Endothelial cell of umbilical vein (primary cell): ENCODE results near the gene CDT1. TPM values are rescaled to one million over a fixed set of nuclear protein-coding genes. Genes with fewer than 3 reads are reported as not detected.

Source experiments
- BruUV-seq: library from RNA; stranded (reverse); fragments of 400-500 nt; replicated peaks from 2 replicates; lab custom pipeline; 2021; lab: Mats Ljungman, UMichigan
- CTCF ChIA-PET: fragments of 300-600, 350-600 bp; sonication (Branson Sonifier 250); formaldehyde crosslinking; loops from one replicate; lab custom pipeline; 2021; ENCODE audit warnings: antibody characterized with exemption, inconsistent platforms; lab: Charles Lee
- POLR2A ChIA-PET: fragments of 300-600, 350-600 bp; sonication (Branson Sonifier 250); formaldehyde crosslinking; loops from one replicate; lab custom pipeline; 2021; ENCODE audit warnings: antibody characterized with exemption, inconsistent platforms; lab: Charles Lee
- DNase-seq: peaks from one replicate; pipeline ENCODE4 v3.0.0-alpha.2; 2011; ENCODE audit warnings: low read depth, low spot score
- FAIRE-seq: peaks from 2 replicates; lab custom pipeline; 2011; peaks lifted over from hg19 to GRCh38; lab: Jason Lieb, UNC
- H2AFZ ChIP-seq: 2 replicates; pipeline ENCODE4 v1.6.0; 2012; ENCODE audit warnings: low read depth, low read length, control low read depth, inconsistent platforms
- H3K27ac ChIP-seq: 2 replicates; pipeline ENCODE4 v1.5.1; 2011; ENCODE audit warnings: low read depth, mild to moderate bottlenecking, control low read depth, low read length, moderate library complexity; ENCODE audit not compliant: insufficient read depth
- H3K27me3 ChIP-seq, 2 experiments: 2 replicates each; pipeline versions ENCODE4 v1.6.0 to v1.6.1; 2011; ENCODE audit warnings: low read length in 2 of 2, mixed read lengths in 1 of 2; ENCODE audit not compliant: control insufficient read depth in 2 of 2, insufficient read depth in 2 of 2
- H3K36me3 ChIP-seq, 2 experiments: 2 replicates in 1 of 2; 3 replicates in 1 of 2; pipeline ENCODE4 v1.5.1; 2011; ENCODE audit warnings: low read length in 2 of 2, mild to moderate bottlenecking in 1 of 2, moderate library complexity in 1 of 2; ENCODE audit not compliant: control insufficient read depth in 2 of 2, insufficient read depth in 2 of 2; ENCODE audit errors: extremely low read depth in 1 of 2
- H3K4me1 ChIP-seq: 3 replicates; pipeline ENCODE4 v1.5.1; 2011; ENCODE audit warnings: mild to moderate bottlenecking, low read length; ENCODE audit not compliant: control insufficient read depth, insufficient read depth; ENCODE audit errors: extremely low read depth
- H3K4me2 ChIP-seq: 2 replicates; pipeline ENCODE4 v1.6.1; 2011; ENCODE audit warnings: low read length, control low read depth, mixed read lengths; ENCODE audit not compliant: insufficient read depth
- H3K4me3 ChIP-seq, 3 experiments: fragments of 200-600 bp in 1 of 3; sonication (generic), shearing (Covaris generic) in 1 of 3; replicated peaks in 1 of 3; 2 replicates each; pipeline ENCODE4 v1.5.1; 2011 to 2016; ENCODE audit warnings: control low read depth in 3 of 3, low read length in 3 of 3, mild to moderate bottlenecking in 2 of 3, inconsistent platforms in 1 of 3, low read depth in 1 of 3, moderate library complexity in 1 of 3; ENCODE audit not compliant: insufficient read depth in 1 of 3
- H3K79me2 ChIP-seq: 2 replicates; pipeline ENCODE4 v1.6.0; 2012; ENCODE audit warnings: low read length, inconsistent platforms; ENCODE audit not compliant: control insufficient read depth, insufficient read depth
- H3K9ac ChIP-seq: replicated peaks from 2 replicates; pipeline ENCODE3; 2011; ENCODE audit warnings: low read length, control low read depth; ENCODE audit not compliant: insufficient read depth; ENCODE audit errors: extremely low read depth
- H3K9me1 ChIP-seq: replicated peaks from 3 replicates; pipeline ENCODE4 v1.6.0; 2011; ENCODE audit warnings: mild to moderate bottlenecking, low read length; ENCODE audit not compliant: control insufficient read depth, insufficient read depth; ENCODE audit errors: extremely low read depth
- H3K9me3 ChIP-seq: replicated peaks from 2 replicates; pipeline ENCODE4 v1.5.1; 2012; ENCODE audit warnings: low read length, inconsistent platforms; ENCODE audit not compliant: control insufficient read depth, insufficient read depth
- H4K20me1 ChIP-seq: replicated peaks from 2 replicates; pipeline ENCODE3; 2011; ENCODE audit warnings: mild to moderate bottlenecking, low read length; ENCODE audit not compliant: control insufficient read depth, insufficient read depth; ENCODE audit errors: extremely low read depth
- EZH2 ChIP-seq: IDR thresholded peaks from 2 replicates; pipeline ENCODE4 v1.6.1; 2012; ENCODE audit warnings: borderline replicate concordance, low read depth, mild to moderate bottlenecking, moderate library complexity, low read length, inconsistent platforms; ENCODE audit not compliant: severe bottlenecking
- FOS ChIP-seq: IDR thresholded peaks from 2 replicates; pipeline ENCODE4 v1.6.1; 2011; ENCODE audit warnings: mild to moderate bottlenecking, low read length, moderate library complexity, borderline replicate concordance; ENCODE audit not compliant: insufficient read depth
- GATA2 ChIP-seq: IDR thresholded peaks from 2 replicates; pipeline ENCODE4 v1.7.0; 2011; ENCODE audit warnings: low read depth, mild to moderate bottlenecking, moderate library complexity, mixed read lengths, low read length; ENCODE audit not compliant: insufficient read length, insufficient read depth
- JUN ChIP-seq: IDR thresholded peaks from 2 replicates; pipeline ENCODE4 v1.6.1; 2011; ENCODE audit warnings: borderline replicate concordance, low read depth; ENCODE audit not compliant: insufficient read length, insufficient read depth
- MYC ChIP-seq: IDR thresholded peaks from one replicate; pipeline ENCODE4 v1.6.1; 2011; ENCODE audit warnings: mild to moderate bottlenecking, low read depth, low read length
- POLR2A ChIP-seq: IDR thresholded peaks from 2 replicates; pipeline ENCODE4 v1.6.1; 2012; ENCODE audit warnings: low read depth, mild to moderate bottlenecking, control low read depth, low read length
- POLR2AphosphoS5 ChIP-seq: IDR thresholded peaks from 2 replicates; pipeline ENCODE4 v1.6.1; 2012; ENCODE audit warnings: low read depth, mild to moderate bottlenecking, control low read depth, low read length, moderate library complexity; ENCODE audit not compliant: insufficient read depth
- dilution Hi-C: fragments of 300-500 bp; cut with MboI; formaldehyde crosslinking; loops from one replicate; pipeline ENCODE4 v1.15.0; 2019; ENCODE audit warnings: low sequenced_read_pairs; ENCODE audit not compliant: extremely low pct_ligation_motif_present
- intact Hi-C: fragments of 100-400 bp; cut with micrococcal nuclease; formaldehyde crosslinking; loops from one replicate; pipeline ENCODE4 v1.10.0; 2022
- polyA plus RNA-seq, 4 experiments: library from polyadenylated mRNA; depleted of rRNA in 3 of 4; stranded (reverse) in 3 of 4; unstranded in 1 of 4; fragments of >200 nt; gene quantifications; 2 replicates each; pipeline versions ENCODE4 v1.2.1 to v1.2.3, GENCODE V29; 2011 to 2012; ENCODE audit warnings: missing spikeins in 1 of 4
- total RNA-seq: library from RNA; stranded (reverse); gene quantifications from 2 replicates; pipeline ENCODE4 v1.2.3, GENCODE V29; 2021
- TF ChIP-seq, protein P1 (sequence below), 2 donors: IDR thresholded peaks; 1 replicate in 1 of 2; 2 replicates in 1 of 2; pipeline ENCODE4 v1.5.1; 2011; ENCODE audit warnings: low read length in 2 of 2, mild to moderate bottlenecking in 2 of 2, moderate library complexity in 2 of 2, control low read depth in 1 of 2, inconsistent platforms in 1 of 2, low read depth in 1 of 2; ENCODE audit not compliant: insufficient read depth in 1 of 2; ENCODE audit errors: extremely low read depth in 1 of 2
- TF ChIP-seq, protein P2 (sequence below): IDR thresholded peaks from 2 replicates; pipeline ENCODE4 v1.6.1; 2011; ENCODE audit not compliant: insufficient read depth, insufficient read length

The CDT1 gene
- total and polyA plus RNA-seq, 2 donors (not counting 3 experiments of a cell fraction or from before 2014, with no cell fraction given): 15.6 to 30.6 TPM

DNA sequence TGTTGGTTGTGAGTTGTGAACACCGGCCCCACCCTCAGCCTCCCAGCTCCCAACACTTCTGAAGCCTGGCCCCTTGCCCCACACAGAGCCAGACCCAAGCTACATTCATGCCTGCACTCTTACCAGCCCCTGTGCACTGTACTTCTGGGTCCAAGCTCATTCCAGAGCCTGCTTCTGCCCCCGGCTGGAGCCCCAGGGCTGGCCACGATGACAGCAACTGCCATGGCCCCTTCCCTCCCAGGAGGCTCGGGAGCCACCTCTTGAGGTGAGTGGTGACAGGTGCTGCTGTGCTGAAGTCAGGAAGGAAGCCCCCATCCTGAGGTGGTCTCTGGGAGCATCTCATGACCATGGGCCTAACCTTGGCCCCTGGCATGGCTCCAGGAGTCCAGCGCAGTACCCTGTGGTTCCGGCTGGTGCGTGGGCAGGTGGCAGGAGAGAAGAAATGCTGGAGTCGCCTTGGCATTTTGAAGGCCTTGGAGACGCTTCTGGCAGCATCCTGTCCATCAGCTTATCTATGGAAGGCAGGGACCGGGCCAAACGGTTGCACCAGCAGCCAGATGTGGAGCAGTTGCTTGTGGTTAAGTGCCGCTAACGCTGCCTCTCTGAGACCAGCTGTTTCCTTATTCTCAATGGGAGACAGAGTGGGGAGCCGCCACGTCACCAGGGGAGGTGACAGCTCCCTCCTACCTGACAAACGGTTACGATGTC, 3.9 kb upstream of the CDT1 start:
- H3K4me1 ChIP-seq: peaks cover 5% of the 10 kb centered on the region
- H3K9me3 ChIP-seq: no peaks in the 10 kb centered on the region
- H3K27me3 ChIP-seq: no peaks in the 10 kb centered on the region
- no TSS peak for BruUV-seq
- TF ChIP-seq POLR2AphosphoS5 (no peak), POLR2A (no peak), GATA2 (no peak), JUN (no peak), MYC (no peak), EZH2 (no peak), FOS (no peak)
- TF ChIP-seq, protein P1, sequence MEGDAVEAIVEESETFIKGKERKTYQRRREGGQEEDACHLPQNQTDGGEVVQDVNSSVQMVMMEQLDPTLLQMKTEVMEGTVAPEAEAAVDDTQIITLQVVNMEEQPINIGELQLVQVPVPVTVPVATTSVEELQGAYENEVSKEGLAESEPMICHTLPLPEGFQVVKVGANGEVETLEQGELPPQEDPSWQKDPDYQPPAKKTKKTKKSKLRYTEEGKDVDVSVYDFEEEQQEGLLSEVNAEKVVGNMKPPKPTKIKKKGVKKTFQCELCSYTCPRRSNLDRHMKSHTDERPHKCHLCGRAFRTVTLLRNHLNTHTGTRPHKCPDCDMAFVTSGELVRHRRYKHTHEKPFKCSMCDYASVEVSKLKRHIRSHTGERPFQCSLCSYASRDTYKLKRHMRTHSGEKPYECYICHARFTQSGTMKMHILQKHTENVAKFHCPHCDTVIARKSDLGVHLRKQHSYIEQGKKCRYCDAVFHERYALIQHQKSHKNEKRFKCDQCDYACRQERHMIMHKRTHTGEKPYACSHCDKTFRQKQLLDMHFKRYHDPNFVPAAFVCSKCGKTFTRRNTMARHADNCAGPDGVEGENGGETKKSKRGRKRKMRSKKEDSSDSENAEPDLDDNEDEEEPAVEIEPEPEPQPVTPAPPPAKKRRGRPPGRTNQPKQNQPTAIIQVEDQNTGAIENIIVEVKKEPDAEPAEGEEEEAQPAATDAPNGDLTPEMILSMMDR (IDR thresholded peaks at IDR 0.05; ENCODE audit: extremely low read depth in 1 of 2, insufficient read depth in 1 of 2, low read depth in 1 of 2, low read length in 2 of 2): no peak
- TF ChIP-seq, protein P2, sequence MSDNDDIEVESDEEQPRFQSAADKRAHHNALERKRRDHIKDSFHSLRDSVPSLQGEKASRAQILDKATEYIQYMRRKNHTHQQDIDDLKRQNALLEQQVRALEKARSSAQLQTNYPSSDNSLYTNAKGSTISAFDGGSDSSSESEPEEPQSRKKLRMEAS: no peak
- H3K9me1 ChIP-seq: no peaks in the 10 kb centered on the region
- H3K9ac ChIP-seq: no peak overlapping the region
- H3K4me3 ChIP-seq: no peak overlapping the region
- dilution Hi-C loops (no loop called here), intact Hi-C loops (no loop called here)
- no peaks in the 10 kb centered on the region for H3K36me3 ChIP-seq
- H2AFZ ChIP-seq: no peak overlapping the region
- no peak overlapping the region for H3K4me2 ChIP-seq
- FAIRE-seq (no peak), DNase-seq (no peak)
- ChIA-PET CTCF (interaction anchor here (1.0 to 2.3 kb wide), 5 partner anchors 13 to 62 kb away, joined by 3 to 14 read pairs (median 4); partner anchors contain the start of gene PIEZO1), POLR2A (interaction anchor here (1.1 kb wide), 1 partner anchor 14 kb away, joined by 3 read pairs; the partner anchor contains the start of gene PIEZO1)
- no peak overlapping the region for H3K27ac ChIP-seq
- peaks cover 7% of the 10 kb centered on the region for H3K79me2 ChIP-seq
- H4K20me1 ChIP-seq: no peaks in the 10 kb centered on the region
